ENCODE results near the gene LRRC10B. TPM values are rescaled to one million over a fixed set of nuclear protein-coding genes. Genes with fewer than 3 reads are reported as not detected.

Gene LRRC10B
- total and polyA plus RNA-seq, 12 donors = 0.33 to 2.6 (median 0.70) TPM; not detected in 1

DNA sequence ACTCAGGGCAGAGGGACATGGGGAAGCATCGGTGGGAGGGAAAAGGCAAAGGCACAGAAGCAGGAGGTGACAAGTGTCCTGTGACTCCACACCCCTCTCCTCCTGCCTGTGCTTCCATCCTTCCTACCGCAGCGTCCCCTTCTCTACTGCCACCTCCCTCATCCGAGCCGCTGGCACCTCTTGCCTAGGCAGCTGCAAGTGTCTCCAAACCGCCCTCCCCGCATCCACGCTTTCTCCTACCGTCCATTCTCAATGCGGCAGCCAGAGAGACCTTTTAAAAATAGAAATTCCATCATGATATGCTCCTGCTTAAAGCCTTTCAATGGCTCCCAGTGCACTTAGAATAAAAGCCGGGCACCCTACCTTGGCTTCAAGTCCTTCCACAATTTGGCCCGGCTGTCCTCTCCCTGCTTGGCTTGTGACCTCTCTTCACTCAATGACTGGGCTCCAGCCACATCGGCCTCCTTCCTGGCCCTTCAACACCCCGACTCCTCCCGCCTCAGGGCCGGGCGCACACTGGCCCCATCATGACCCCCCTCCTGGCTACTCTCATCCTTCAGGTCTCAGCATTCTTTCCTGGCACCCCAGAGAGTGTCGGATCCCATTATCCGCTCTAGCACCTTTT is 16.5 kb downstream of the LRRC10B start:
- DNase-seq (no peak), ATAC-seq (peak in 7 of 8 donors; percentile 8 to 53 (median 44))
- TF ChIP-seq, protein P1, sequence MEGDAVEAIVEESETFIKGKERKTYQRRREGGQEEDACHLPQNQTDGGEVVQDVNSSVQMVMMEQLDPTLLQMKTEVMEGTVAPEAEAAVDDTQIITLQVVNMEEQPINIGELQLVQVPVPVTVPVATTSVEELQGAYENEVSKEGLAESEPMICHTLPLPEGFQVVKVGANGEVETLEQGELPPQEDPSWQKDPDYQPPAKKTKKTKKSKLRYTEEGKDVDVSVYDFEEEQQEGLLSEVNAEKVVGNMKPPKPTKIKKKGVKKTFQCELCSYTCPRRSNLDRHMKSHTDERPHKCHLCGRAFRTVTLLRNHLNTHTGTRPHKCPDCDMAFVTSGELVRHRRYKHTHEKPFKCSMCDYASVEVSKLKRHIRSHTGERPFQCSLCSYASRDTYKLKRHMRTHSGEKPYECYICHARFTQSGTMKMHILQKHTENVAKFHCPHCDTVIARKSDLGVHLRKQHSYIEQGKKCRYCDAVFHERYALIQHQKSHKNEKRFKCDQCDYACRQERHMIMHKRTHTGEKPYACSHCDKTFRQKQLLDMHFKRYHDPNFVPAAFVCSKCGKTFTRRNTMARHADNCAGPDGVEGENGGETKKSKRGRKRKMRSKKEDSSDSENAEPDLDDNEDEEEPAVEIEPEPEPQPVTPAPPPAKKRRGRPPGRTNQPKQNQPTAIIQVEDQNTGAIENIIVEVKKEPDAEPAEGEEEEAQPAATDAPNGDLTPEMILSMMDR (IDR thresholded peaks at IDR 0.05) = no peak
- Histone ChIP-seq H3K4me3 (no peak overlapping the region), H3K36me3 (peaks cover 0 to 25% (median 0%) of the 10 kb centered on the region in 9 donors), H3K27me3 (no peaks in the 10 kb centered on the region), H3K9me3 (no peaks in the 10 kb centered on the region), H3K27ac (peak overlapping the region in 6 of 10 donors; percentile 5 to 56 (median 36)), H3K4me1 (peaks cover 0 to 24% (median 0%) of the 10 kb centered on the region in 9 donors)
- intact Hi-C loops (cut with DNase I) = loop anchor here in 2 of 10 donors (5.0 kb wide), 2 partner anchors 47 to 833 kb away; no protein-coding TSS in a partner anchor
- WGBS, 2 donors = 51 to 61% methylated on average over 19 of the region's 19 CpGs

DNA sequence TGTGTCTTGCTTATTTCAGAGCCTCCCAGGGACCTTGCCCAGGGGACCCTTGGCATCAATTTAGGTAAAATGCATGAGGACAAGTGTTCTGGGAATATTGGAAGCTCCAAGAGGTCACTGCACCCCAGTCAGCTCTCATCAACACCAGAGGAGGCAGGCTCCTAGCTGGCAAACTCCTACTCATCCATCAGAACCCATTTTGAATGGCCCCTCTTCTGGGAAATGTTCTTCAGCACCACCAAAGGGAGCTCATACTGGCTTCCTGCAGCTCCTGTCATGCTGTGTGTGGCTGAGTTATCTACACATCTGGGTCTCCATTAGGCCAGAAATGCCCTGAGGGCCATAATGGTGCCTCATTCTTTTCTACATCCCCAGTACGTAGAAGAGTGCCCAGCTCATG is 17.7 kb downstream of the LRRC10B start:
- no peak overlapping the region for H3K4me3 ChIP-seq
- H3K36me3 ChIP-seq = peaks cover 0 to 24% (median 0%) of the 10 kb centered on the region in 9 donors
- DNase-seq = no peak
- peaks cover 0 to 33% (median 0%) of the 10 kb centered on the region in 9 donors for H3K4me1 ChIP-seq
- H3K27ac ChIP-seq = no peak overlapping the region
- 98 to 100% methylated on average over 1 of the region's 1 CpG for WGBS, 2 donors
- no peaks in the 10 kb centered on the region for H3K27me3 ChIP-seq
- H3K9me3 ChIP-seq = no peaks in the 10 kb centered on the region
- intact Hi-C loops (cut with DNase I) = loop anchor here in 2 of 10 donors (5.0 kb wide), 2 partner anchors 46 to 834 kb away; no protein-coding TSS in a partner anchor
- ATAC-seq = no peak
- TF ChIP-seq, protein P1 (IDR thresholded peaks at IDR 0.05) = no peak

GRCh38 chr11:61526956-61527731 is 18.6 kb downstream of the LRRC10B start:
- no peak overlapping the region for H3K27ac ChIP-seq
- H3K9me3 ChIP-seq = no peaks in the 10 kb centered on the region
- WGBS, 2 donors = 84 to 88% methylated on average over 20 of the region's 20 CpGs
- DNase-seq (no peak), ATAC-seq (no peak)
- H3K36me3 ChIP-seq = peaks cover 0 to 19% (median 0%) of the 10 kb centered on the region in 9 donors
- no peak overlapping the region for H3K4me3 ChIP-seq
- TF ChIP-seq, protein P1 (IDR thresholded peaks at IDR 0.05) = no peak
- intact Hi-C loops (cut with DNase I) = loop anchor here in 2 of 10 donors (5.0 kb wide), 2 partner anchors 45 to 835 kb away; no protein-coding TSS in a partner anchor
- peaks cover 0 to 33% (median 0%) of the 10 kb centered on the region in 9 donors for H3K4me1 ChIP-seq
- H3K27me3 ChIP-seq = no peaks in the 10 kb centered on the region

DNA sequence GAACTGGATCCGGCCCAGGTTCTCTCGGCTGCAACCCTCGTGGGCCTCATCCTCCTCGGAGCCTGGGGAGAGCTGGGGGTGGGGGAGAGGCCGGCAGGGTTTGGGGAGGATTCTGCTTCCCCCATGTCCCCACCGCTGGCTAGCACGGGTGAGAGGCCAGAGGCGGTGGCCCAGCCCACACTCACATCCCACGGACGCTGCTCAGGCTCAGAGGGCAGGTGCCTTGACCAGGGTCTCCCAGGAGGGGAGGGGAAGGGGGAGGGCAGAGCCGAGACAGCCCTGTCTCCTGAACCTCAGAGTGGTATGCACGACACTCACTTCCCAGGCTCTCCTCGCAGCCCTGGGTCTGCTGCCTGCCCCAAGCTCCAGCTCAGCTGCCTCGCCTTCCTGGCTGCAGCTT is 19.6 kb downstream of the LRRC10B start:
- H3K4me3 ChIP-seq = no peak overlapping the region
- no peaks in the 10 kb centered on the region for H3K9me3 ChIP-seq
- peaks cover 0 to 10% (median 0%) of the 10 kb centered on the region in 9 donors for H3K36me3 ChIP-seq
- H3K27me3 ChIP-seq = no peaks in the 10 kb centered on the region
- no peak overlapping the region for H3K27ac ChIP-seq
- H3K4me1 ChIP-seq = peaks cover 0 to 33% (median 0%) of the 10 kb centered on the region in 9 donors
- intact Hi-C loops (cut with DNase I) = loop anchor here in 2 of 10 donors (5.0 kb wide), 2 partner anchors 44 to 836 kb away; no protein-coding TSS in a partner anchor
- no peak for ATAC-seq
- 61 to 66% methylated on average over 14 of the region's 14 CpGs for WGBS, 2 donors
- TF ChIP-seq, protein P1 (IDR thresholded peaks at IDR 0.05) = no peak
- DNase-seq = no peak

Data from heart right ventricle (tissue), 16 donors.